Uterus (tissue), 4 donors: ENCODE results near the gene ABCA2. TPM values are rescaled to one million over a fixed set of nuclear protein-coding genes. Genes with fewer than 3 reads are reported as not detected.

Source experiments
- DNase-seq, 2 donors: peaks; one replicate each; pipeline ENCODE4 v3.0.0-alpha.2; 2019 to 2020
- H3K27ac ChIP-seq, 2 donors: fragments of 200-600 bp; sonication (generic); 1 replicate in 1 of 2; 2 replicates in 1 of 2; pipeline ENCODE4 v1.5.1; 2016 to 2018
- H3K27me3 ChIP-seq, 2 donors: fragments of 200-600 bp; sonication (generic); one replicate each; pipeline ENCODE4 v1.5.1; 2018 to 2019; ENCODE audit warnings: control low read depth in 1 of 2
- H3K36me3 ChIP-seq, 2 donors: fragments of 200-600 bp; sonication (generic); one replicate each; pipeline ENCODE4 v1.5.1; 2019; ENCODE audit warnings: control low read depth in 1 of 2
- H3K4me1 ChIP-seq, 2 donors: fragments of 200-600 bp; sonication (generic); one replicate each; pipeline ENCODE4 v1.5.1; 2018 to 2019; ENCODE audit warnings: control low read depth in 1 of 2
- H3K4me3 ChIP-seq, 2 donors: fragments of 200-600 bp; sonication (generic); 1 replicate in 1 of 2; 2 replicates in 1 of 2; pipeline ENCODE4 v1.5.1; 2018 to 2019; ENCODE audit warnings: mild to moderate bottlenecking in 1 of 2
- H3K9me3 ChIP-seq, 2 donors: fragments of 200-600 bp; sonication (generic); one replicate each; pipeline ENCODE4 v1.5.1; 2019; ENCODE audit warnings: control low read depth in 1 of 2
- POLR2A ChIP-seq, 2 donors: fragments of 450-650 bp; IDR thresholded peaks; one replicate each; pipeline ENCODE4 v1.6.1; 2016; ENCODE audit warnings: antibody characterized with exemption in 2 of 2, mild to moderate bottlenecking in 1 of 2, moderate library complexity in 1 of 2
- intact Hi-C: fragments of 100-400 bp; cut with DNase I; formaldehyde crosslinking; loops from one replicate; pipeline ENCODE4 v1.15.1; 2023; ENCODE audit warnings: low total_unique reads
- total RNA-seq, 4 donors: library from RNA; depleted of rRNA in 3 of 4; stranded (reverse); fragments of >200 nt in 3 of 4; gene quantifications; one replicate each; pipeline versions ENCODE4 v1.1.0 to v1.2.4, GENCODE V29; 2014 to 2023
- TF ChIP-seq, protein P1 (sequence below), 4 experiments: fragments of 200-600 bp in 2 of 4; fragments of 450-650 bp in 2 of 4; sonication (generic) in 2 of 4; IDR thresholded peaks; one replicate each; pipeline ENCODE4 v1.5.1; 2016 to 2019; ENCODE audit warnings: antibody characterized with exemption in 4 of 4, mild to moderate bottlenecking in 2 of 4, moderate library complexity in 1 of 4
- donor health status: DM: yes; HTN: yes; CAD: no.

ABCA2 gene
- total RNA-seq, 4 donors from 2014 or later = 24.8 to 36.9 (median 26.1) TPM

DNA sequence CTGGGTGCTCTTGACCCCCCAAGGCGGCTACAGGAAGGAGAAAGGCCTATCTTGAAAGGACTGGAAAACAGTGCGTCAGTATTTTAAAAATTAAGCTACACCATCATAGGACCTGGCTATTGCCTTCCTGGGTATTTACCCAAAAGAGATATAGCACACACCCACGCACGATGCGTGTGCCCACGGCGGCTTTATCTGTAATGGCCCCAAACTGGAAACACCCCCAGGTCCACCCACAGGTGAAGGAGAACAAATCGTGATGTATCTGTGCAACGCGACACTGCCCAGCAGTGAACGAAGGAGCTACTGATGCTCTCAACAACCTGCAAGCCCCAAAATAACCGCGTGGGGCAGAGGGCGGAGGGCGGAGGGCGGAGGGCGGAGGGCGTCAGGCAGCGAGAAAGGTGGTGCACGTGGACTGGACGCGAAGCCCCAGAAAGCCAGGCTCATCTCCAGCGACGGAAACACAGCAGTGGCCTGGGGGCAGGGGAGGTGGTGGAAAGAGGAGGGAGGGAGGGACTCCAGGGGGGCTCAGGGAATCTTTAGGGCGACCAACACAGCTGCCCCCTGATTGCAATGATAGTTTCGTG is 63.1 kb downstream of the ABCA2 start:
- no peak for DNase-seq
- no peaks in the 10 kb centered on the region for H3K9me3 ChIP-seq
- no peak overlapping the region for H3K4me3 ChIP-seq
- H3K27ac ChIP-seq = no peak overlapping the region
- no peaks in the 10 kb centered on the region for H3K4me1 ChIP-seq
- no peaks in the 10 kb centered on the region for H3K36me3 ChIP-seq
- no peaks in the 10 kb centered on the region for H3K27me3 ChIP-seq
- intact Hi-C loops = no loop called here
- TF ChIP-seq, protein P1, sequence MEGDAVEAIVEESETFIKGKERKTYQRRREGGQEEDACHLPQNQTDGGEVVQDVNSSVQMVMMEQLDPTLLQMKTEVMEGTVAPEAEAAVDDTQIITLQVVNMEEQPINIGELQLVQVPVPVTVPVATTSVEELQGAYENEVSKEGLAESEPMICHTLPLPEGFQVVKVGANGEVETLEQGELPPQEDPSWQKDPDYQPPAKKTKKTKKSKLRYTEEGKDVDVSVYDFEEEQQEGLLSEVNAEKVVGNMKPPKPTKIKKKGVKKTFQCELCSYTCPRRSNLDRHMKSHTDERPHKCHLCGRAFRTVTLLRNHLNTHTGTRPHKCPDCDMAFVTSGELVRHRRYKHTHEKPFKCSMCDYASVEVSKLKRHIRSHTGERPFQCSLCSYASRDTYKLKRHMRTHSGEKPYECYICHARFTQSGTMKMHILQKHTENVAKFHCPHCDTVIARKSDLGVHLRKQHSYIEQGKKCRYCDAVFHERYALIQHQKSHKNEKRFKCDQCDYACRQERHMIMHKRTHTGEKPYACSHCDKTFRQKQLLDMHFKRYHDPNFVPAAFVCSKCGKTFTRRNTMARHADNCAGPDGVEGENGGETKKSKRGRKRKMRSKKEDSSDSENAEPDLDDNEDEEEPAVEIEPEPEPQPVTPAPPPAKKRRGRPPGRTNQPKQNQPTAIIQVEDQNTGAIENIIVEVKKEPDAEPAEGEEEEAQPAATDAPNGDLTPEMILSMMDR (IDR thresholded peaks at IDR 0.05) = no peak

DNA sequence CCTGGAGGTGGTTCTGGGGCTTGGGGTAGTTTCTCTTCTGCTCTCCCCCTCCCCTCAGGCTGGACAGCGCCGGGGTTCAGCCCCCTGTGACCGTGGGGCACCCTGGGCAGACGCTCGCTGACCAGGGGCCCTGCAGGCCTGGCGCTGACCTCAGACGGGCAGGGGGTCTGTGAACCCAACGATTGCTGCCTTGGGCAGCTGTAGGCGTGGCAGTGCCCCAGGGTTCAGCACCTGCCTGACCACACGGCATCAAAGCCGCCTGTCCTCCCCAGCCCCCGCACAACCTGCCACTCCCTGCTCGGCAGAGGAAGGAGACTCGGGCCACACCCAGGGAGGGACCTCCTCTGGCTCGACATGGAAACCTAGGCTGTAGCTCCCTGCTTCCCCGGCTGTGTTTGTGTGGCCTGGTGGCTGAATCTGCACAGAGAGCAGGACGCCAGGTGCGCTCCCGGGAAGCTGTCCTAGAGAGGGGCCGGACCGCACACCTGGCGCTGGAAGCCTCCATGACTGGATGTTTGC is 63.8 kb downstream of the ABCA2 start:
- Histone ChIP-seq H3K9me3 (no peaks in the 10 kb centered on the region), H3K27me3 (no peaks in the 10 kb centered on the region), H3K36me3 (no peaks in the 10 kb centered on the region), H3K4me3 (no peak overlapping the region), H3K4me1 (no peaks in the 10 kb centered on the region), H3K27ac (no peak overlapping the region)
- no peak for TF ChIP-seq POLR2A (IDR thresholded peaks at IDR 0.05)
- TF ChIP-seq, protein P1 (IDR thresholded peaks at IDR 0.05) = no peak
- intact Hi-C loops = no loop called here
- DNase-seq = no peak

DNA sequence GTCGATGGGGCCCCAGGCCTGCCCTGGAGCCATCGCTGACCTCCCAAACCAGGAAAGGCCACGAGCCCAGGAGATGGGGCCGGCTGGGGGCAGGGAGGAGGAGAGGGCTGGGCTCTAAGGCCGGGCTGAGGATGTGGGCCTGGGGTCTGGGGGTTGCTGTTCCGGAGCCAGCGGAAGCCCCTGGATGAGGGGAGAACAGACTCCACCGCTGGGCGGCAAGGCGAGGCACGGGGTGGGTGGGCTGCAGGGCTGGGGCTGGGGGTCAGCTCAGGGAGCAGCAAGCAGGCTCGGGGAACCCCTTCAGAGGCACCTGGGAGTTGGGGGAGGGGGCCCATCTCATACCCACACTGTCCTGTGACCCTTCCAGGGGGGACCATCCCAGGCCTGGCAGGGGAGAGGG is 64.3 kb downstream of the ABCA2 start:
- intact Hi-C loops = no loop called here
- no peak overlapping the region for H3K4me3 ChIP-seq
- TF ChIP-seq, protein P1 (IDR thresholded peaks at IDR 0.05) = no peak
- TF ChIP-seq POLR2A (IDR thresholded peaks at IDR 0.05) = no peak
- H3K36me3 ChIP-seq = no peaks in the 10 kb centered on the region
- DNase-seq = no peak
- no peaks in the 10 kb centered on the region for H3K4me1 ChIP-seq
- H3K9me3 ChIP-seq = no peaks in the 10 kb centered on the region
- H3K27ac ChIP-seq = no peak overlapping the region
- no peaks in the 10 kb centered on the region for H3K27me3 ChIP-seq

DNA sequence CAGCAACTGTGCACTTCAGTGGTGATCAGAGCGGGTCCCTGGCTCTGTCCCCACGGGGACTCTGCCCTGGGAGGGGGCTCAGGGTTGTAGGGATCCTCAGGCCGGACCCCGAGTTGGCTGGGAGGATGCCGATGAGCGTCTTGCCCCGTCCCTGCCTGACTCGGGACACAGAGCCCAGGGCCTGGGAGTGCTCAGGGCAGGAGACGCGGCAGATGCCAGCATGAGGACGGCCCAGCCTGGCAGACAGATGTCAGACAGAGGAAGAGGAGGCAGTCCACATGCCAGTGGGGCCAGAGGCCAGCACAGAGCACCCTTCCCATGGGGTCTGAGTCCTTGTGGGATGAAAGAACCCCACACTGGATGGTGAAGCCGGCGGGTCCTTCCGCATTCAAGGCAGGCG is 64.7 kb downstream of the ABCA2 start:
- no peak for DNase-seq
- no peak overlapping the region for H3K4me3 ChIP-seq
- H3K36me3 ChIP-seq = no peaks in the 10 kb centered on the region
- intact Hi-C loops = no loop called here
- no peaks in the 10 kb centered on the region for H3K9me3 ChIP-seq
- no peak overlapping the region for H3K27ac ChIP-seq
- H3K27me3 ChIP-seq = no peaks in the 10 kb centered on the region
- no peaks in the 10 kb centered on the region for H3K4me1 ChIP-seq
- TF ChIP-seq, protein P1 (IDR thresholded peaks at IDR 0.05) = no peak
- no peak for TF ChIP-seq POLR2A (IDR thresholded peaks at IDR 0.05)

DNA sequence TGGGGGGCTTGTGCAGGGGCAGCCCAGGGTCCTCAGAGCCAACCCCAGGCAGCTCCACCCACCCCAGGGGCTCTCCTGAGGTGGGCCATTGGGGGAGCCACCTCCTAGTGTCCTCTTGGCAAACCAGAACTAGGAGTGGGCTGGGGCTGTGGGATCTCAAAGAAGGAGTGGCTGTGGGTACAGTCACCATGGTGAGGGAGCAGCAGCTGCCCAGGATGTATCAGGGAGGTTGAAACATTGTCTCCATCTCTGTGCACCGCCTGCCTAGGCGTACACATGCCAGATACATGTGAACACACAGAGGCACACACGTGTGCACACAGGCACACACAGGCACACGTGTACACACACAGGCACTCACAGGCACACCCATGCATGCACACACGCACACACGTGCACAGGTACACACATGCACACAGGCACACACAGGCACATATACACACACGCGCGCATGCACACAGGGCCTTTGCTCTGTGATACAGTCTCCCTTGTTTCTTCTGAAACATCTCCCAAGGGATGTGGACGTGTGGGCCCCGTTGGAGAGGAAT is 65.3 kb downstream of the ABCA2 start:
- no peak overlapping the region for H3K27ac ChIP-seq
- no peaks in the 10 kb centered on the region for H3K36me3 ChIP-seq
- intact Hi-C loops = no loop called here
- no peaks in the 10 kb centered on the region for H3K27me3 ChIP-seq
- DNase-seq = no peak
- TF ChIP-seq, protein P1 (IDR thresholded peaks at IDR 0.05) = no peak
- no peak for TF ChIP-seq POLR2A (IDR thresholded peaks at IDR 0.05)
- H3K4me1 ChIP-seq = no peaks in the 10 kb centered on the region
- H3K4me3 ChIP-seq = no peak overlapping the region
- no peaks in the 10 kb centered on the region for H3K9me3 ChIP-seq
